Adrenal gland (tissue), 5 donors: ENCODE data around the gene FAM120C.

ENCODE experiments used
- CTCF ChIP-seq, 6 experiments: fragments of 450-650 bp in 4 of 6; fragments of 200-600 bp in 2 of 6; sonication (generic) in 1 of 6; IDR thresholded peaks; 1 replicate in 5 of 6; 2 replicates in 1 of 6; pipeline versions ENCODE4 v1.5.1 to v1.8.0; 2016 to 2021; ENCODE audit warnings: antibody characterized with exemption in 6 of 6, mild to moderate bottlenecking in 2 of 6, moderate library complexity in 1 of 6
- POLR2A ChIP-seq, 2 donors: fragments of 450-650 bp; IDR thresholded peaks; one replicate each; pipeline ENCODE4 v1.6.1; 2017; ENCODE audit warnings: antibody characterized with exemption in 2 of 2, mild to moderate bottlenecking in 2 of 2, moderate library complexity in 1 of 2
- donor health status: DM: no; HTN: no; CAD: no.

- no peak for TF ChIP-seq CTCF (IDR thresholded peaks at IDR 0.05)
- TF ChIP-seq POLR2A (IDR thresholded peaks at IDR 0.05), result no peak
Measured at GRCh38 chrX:54093571-54093970, 89.5 kb downstream of the FAM120C start.
